ENCODE data around the gene USHBP1.

DNA sequence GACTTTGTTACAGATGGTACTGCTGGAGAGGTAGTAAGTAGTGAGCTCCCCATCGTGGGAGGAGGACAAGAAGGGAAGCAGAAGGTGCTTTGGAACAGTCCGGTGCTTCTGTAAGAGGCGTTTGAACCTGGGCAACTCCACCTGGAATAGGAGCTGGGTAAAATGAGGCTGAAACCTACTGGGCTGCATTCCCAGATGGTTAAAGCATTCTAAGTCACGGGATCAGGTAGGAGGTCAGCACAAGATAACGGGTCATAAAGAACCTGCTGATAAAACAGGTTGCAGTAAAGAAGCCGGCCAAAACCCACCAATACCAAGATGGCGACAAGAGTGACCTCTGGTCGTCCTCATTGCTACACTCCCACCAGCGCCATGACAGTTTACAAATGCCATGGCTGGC lies 22.2 kb upstream of the USHBP1 start:
- TF ChIP-seq, protein P1, sequence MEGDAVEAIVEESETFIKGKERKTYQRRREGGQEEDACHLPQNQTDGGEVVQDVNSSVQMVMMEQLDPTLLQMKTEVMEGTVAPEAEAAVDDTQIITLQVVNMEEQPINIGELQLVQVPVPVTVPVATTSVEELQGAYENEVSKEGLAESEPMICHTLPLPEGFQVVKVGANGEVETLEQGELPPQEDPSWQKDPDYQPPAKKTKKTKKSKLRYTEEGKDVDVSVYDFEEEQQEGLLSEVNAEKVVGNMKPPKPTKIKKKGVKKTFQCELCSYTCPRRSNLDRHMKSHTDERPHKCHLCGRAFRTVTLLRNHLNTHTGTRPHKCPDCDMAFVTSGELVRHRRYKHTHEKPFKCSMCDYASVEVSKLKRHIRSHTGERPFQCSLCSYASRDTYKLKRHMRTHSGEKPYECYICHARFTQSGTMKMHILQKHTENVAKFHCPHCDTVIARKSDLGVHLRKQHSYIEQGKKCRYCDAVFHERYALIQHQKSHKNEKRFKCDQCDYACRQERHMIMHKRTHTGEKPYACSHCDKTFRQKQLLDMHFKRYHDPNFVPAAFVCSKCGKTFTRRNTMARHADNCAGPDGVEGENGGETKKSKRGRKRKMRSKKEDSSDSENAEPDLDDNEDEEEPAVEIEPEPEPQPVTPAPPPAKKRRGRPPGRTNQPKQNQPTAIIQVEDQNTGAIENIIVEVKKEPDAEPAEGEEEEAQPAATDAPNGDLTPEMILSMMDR (IDR thresholded peaks at IDR 0.05): no peak
- no peak for TF ChIP-seq POLR2A (IDR thresholded peaks at IDR 0.05)

Data from vagina (tissue), 2 donors.